Trophoblast cell (in vitro differentiated cells and primary cell): ENCODE data around the gene SENP3.

Source experiments
- DNase-seq, 2 donors: peaks; one replicate each; pipeline ENCODE4 v3.0.0-alpha.2; 2016
- H2AFZ ChIP-seq: 2 replicates; pipeline ENCODE4 v1.6.1; 2013; ENCODE audit warnings: low read length, moderate library complexity, mild to moderate bottlenecking; ENCODE audit not compliant: insufficient read depth, poor library complexity
- H2AK5ac ChIP-seq: 2 replicates; pipeline ENCODE4 v1.6.1; 2013; ENCODE audit warnings: mild to moderate bottlenecking, low read length
- H2BK120ac ChIP-seq: 2 replicates; pipeline ENCODE4 v1.6.1; 2013; ENCODE audit warnings: low read length, mild to moderate bottlenecking, moderate library complexity; ENCODE audit not compliant: insufficient read depth, poor library complexity
- H2BK12ac ChIP-seq: 2 replicates; pipeline ENCODE4 v1.6.1; 2013; ENCODE audit warnings: mild to moderate bottlenecking, low read length, moderate library complexity
- H2BK5ac ChIP-seq: 2 replicates; pipeline ENCODE4 v1.6.1; 2013; ENCODE audit warnings: low read length, low read depth, moderate library complexity, mild to moderate bottlenecking; ENCODE audit not compliant: poor library complexity
- H3K14ac ChIP-seq: 2 replicates; pipeline ENCODE4 v1.6.1; 2013; ENCODE audit warnings: mild to moderate bottlenecking, low read length
- H3K18ac ChIP-seq: 2 replicates; pipeline ENCODE4 v1.6.1; 2013; ENCODE audit warnings: mild to moderate bottlenecking, low read length
- H3K23ac ChIP-seq: 2 replicates; pipeline ENCODE4 v1.6.1; 2013; ENCODE audit warnings: low read length
- H3K27ac ChIP-seq: 2 replicates; pipeline ENCODE4 v1.5.1; 2013; ENCODE audit warnings: low read depth, mild to moderate bottlenecking, inconsistent platforms, low read length, moderate library complexity
- H3K27me3 ChIP-seq: 2 replicates; pipeline ENCODE4 v1.6.1; 2013; ENCODE audit warnings: inconsistent platforms, mild to moderate bottlenecking, low read length, moderate library complexity; ENCODE audit not compliant: insufficient read depth
- H3K36me3 ChIP-seq, 2 experiments: 1 replicate in 1 of 2; 2 replicates in 1 of 2; pipeline ENCODE4 v1.6.1; 2013; ENCODE audit warnings: low read length in 2 of 2, mild to moderate bottlenecking in 2 of 2, moderate library complexity in 1 of 2; ENCODE audit not compliant: insufficient read depth in 2 of 2, control insufficient read depth in 1 of 2
- H3K4ac ChIP-seq: 2 replicates; pipeline ENCODE4 v1.6.1; 2013; ENCODE audit warnings: low read depth, mild to moderate bottlenecking, low read length, moderate library complexity
- H3K4me1 ChIP-seq, 2 experiments: 1 replicate in 1 of 2; 2 replicates in 1 of 2; pipeline ENCODE4 v1.6.1; 2013; ENCODE audit warnings: low read length in 2 of 2, mild to moderate bottlenecking in 2 of 2, moderate library complexity in 1 of 2; ENCODE audit not compliant: insufficient read depth in 2 of 2, control insufficient read depth in 1 of 2
- H3K4me2 ChIP-seq: 2 replicates; pipeline ENCODE4 v1.6.1; 2013; ENCODE audit warnings: inconsistent platforms, mild to moderate bottlenecking, low read length, moderate library complexity
- H3K4me3 ChIP-seq: 2 replicates; pipeline ENCODE4 v1.5.1; 2013; ENCODE audit warnings: mild to moderate bottlenecking, low read depth, low read length, inconsistent platforms
- H3K79me1 ChIP-seq: one replicate; pipeline ENCODE4 v1.6.1; 2013; ENCODE audit warnings: low read length
- H3K79me2 ChIP-seq: 2 replicates; pipeline ENCODE4 v1.6.1; 2013; ENCODE audit warnings: low read length, mild to moderate bottlenecking; ENCODE audit not compliant: control insufficient read depth, insufficient read depth, poor library complexity
- H3K9ac ChIP-seq: 2 replicates; pipeline ENCODE4 v1.6.1; 2013; ENCODE audit warnings: mild to moderate bottlenecking, low read length
- H3K9me3 ChIP-seq: 2 replicates; pipeline ENCODE4 v1.6.1; 2013; ENCODE audit warnings: low read depth, mild to moderate bottlenecking, control low read depth, inconsistent platforms, low read length; ENCODE audit not compliant: insufficient read depth
- H4K12ac ChIP-seq: 2 replicates; pipeline ENCODE4 v1.6.1; 2013; ENCODE audit warnings: low read depth, mild to moderate bottlenecking, low read length, moderate library complexity
- H4K8ac ChIP-seq: 2 replicates; pipeline ENCODE4 v1.6.1; 2013; ENCODE audit warnings: low read depth, mild to moderate bottlenecking, low read length, moderate library complexity
- H4K91ac ChIP-seq: one replicate; pipeline ENCODE4 v1.6.1; 2013; ENCODE audit warnings: low read depth, mild to moderate bottlenecking, low read length, moderate library complexity
- WGBS: extraction: QIAGEN DNeasy Blood & Tissue Kit; methylation state at CpG from one replicate; pipeline ENCODE4 v1.1.7; 2013; ENCODE audit warnings: missing lambda C conversion rate; ENCODE audit not compliant: insufficient read length, insufficient coverage; ENCODE audit errors: extremely low coverage; 5-methylcytosine and 5-hydroxymethylcytosine counted together

Gene SENP3

DNA sequence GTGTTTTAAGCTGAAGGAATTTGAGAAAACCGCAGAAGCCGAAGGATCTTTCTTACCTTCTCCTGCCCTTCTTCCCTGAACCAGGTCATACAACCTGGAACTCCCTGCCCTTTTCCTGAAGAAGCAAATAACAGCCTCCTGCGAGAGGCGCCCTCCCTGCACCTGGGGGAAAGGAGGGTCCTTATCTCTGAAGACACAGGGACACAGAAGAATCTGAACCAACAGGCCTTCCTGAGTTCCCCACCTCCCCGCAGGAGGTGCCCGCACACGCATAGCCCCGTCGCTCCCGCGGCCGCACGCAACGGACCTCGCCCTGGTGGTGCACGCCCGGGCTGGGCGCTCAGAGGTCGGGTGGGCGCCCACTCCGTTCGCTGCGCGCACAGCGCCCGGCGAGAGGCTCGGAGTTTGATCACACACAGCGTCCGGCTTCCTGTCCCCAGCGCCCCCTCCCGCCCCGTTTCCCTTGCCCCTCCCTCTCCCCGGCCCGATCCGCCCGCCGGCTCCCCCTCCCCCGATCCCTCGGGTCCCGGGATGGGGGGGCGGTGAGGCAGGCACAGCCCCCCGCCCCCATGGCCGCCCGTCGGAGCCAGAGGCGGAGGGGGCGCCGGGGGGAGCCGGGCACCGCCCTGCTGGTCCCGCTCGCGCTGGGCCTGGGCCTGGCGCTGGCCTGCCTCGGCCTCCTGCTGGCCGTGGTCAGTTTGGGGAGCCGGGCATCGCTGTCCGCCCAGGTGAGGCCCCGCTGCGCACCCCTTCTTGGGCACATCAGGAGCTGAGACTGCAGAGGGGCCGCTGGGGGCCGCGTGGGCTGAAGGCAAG, 12.9 kb upstream of the SENP3 start, which contains the start of gene TNFSF12:
Gene TNFSF12, plus strand, starts transcription at position 474 of the 816 bp plus-strand sequence. Its CDS starts 96 bp downstream, at position 570.
- Histone ChIP-seq H2BK12ac (no peak within 1 kb of the TSS), H2AK5ac (no peak within 1 kb of the TSS), H3K27ac (no peak within 1 kb of the TSS), H3K9ac (peak within 1 kb of the TSS; percentile 65), H3K4ac (peak within 1 kb of the TSS; percentile 16), H3K4me3 (peak within 1 kb of the TSS; percentile 79), H4K91ac (peak within 1 kb of the TSS; percentile 72), H3K18ac (peak within 1 kb of the TSS; percentile 74), H4K8ac (peak within 1 kb of the TSS; percentile 87), H3K79me1 (peaks cover 6% of the 10 kb centered on the region), H3K23ac (no peak within 1 kb of the TSS), H3K9me3 (no peaks in the 10 kb centered on the region), H2BK120ac (no peak within 1 kb of the TSS), H3K4me1 (peaks cover 6 to 10% of the 10 kb centered on the region in 2 experiments), H3K4me2 (peak within 1 kb of the TSS; percentile 99), H3K27me3 (no peaks in the 10 kb centered on the region), H2BK5ac (no peak within 1 kb of the TSS), H3K14ac (peak within 1 kb of the TSS; percentile 96), H3K79me2 (no peaks in the 10 kb centered on the region), H4K12ac (peak within 1 kb of the TSS; percentile 90), H3K36me3 (no peaks in the 10 kb centered on the region), H2AFZ (peak within 1 kb of the TSS; percentile 87)
- WGBS = no CpG with 5 or more reads among the region's 65 CpGs
- peak in 1 of 2 donors; percentile 44 for DNase-seq

DNA sequence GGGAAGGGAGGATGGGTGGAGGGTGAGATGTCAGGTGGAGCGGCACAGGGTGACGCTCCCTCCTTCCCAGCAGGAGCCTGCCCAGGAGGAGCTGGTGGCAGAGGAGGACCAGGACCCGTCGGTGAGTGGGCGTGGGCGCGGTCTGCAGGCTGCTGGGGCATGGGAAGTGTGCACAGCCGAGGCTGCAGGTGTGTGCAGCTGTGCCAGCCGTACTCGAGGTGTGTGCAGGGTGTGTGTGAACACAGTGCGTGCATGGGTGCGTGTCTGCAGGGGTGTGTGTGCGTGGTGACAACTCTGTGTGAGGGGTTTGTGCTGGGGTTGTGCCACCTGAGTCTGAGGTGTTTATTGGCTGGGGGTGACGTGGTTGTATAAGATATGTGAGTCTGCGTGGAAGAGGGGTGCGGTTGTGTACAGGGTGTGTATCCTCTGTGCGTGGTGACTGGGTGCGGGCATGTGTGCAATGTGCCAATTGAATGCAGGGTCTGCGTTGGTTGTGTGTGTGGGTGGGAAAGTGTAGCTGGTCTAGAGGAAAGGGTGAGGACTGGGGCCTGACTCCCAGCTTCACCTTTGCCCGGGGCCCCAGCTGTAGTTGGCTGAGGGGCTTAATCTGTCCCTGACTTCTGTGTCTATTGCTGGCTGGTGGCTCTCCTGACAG, 12.2 kb upstream of the SENP3 start:
- Histone ChIP-seq H3K4me1 (peaks cover 6 to 10% of the 10 kb centered on the region in 2 experiments), H2AFZ (peak overlapping the region; percentile 33), H3K4me3 (no peak overlapping the region), H4K8ac (peak overlapping the region; percentile 56), H3K23ac (no peak overlapping the region), H3K27me3 (no peaks in the 10 kb centered on the region), H2BK5ac (no peak overlapping the region), H3K4ac (no peak overlapping the region), H4K91ac (no peak overlapping the region), H2BK12ac (no peak overlapping the region), H2AK5ac (no peak overlapping the region), H3K79me1 (peaks cover 6% of the 10 kb centered on the region), H3K9ac (no peak overlapping the region), H3K79me2 (no peaks in the 10 kb centered on the region), H3K9me3 (no peaks in the 10 kb centered on the region), H2BK120ac (no peak overlapping the region), H3K4me2 (peak overlapping the region; percentile 99), H3K36me3 (no peaks in the 10 kb centered on the region), H3K14ac (no peak overlapping the region), H3K18ac (no peak overlapping the region), H3K27ac (no peak overlapping the region), H4K12ac (peak overlapping the region; percentile 56)
- no peak for DNase-seq
- WGBS = no CpG with 5 or more reads among the region's 20 CpGs

GRCh38 chr17:7550344-7550743, 11.4 kb upstream of the SENP3 start:
- no CpG with 5 or more reads among the region's 6 CpGs for WGBS
- no peak overlapping the region for H2BK12ac ChIP-seq
- no peaks in the 10 kb centered on the region for H3K36me3 ChIP-seq
- H3K4ac ChIP-seq = no peak overlapping the region
- peaks cover 6% of the 10 kb centered on the region for H3K79me1 ChIP-seq
- H3K9ac ChIP-seq = no peak overlapping the region
- H2BK5ac ChIP-seq = no peak overlapping the region
- DNase-seq = no peak
- H3K4me3 ChIP-seq = no peak overlapping the region
- H3K14ac ChIP-seq = no peak overlapping the region
- H2BK120ac ChIP-seq = no peak overlapping the region
- no peaks in the 10 kb centered on the region for H3K27me3 ChIP-seq
- H2AK5ac ChIP-seq = no peak overlapping the region
- H4K91ac ChIP-seq = no peak overlapping the region
- no peak overlapping the region for H2AFZ ChIP-seq
- H3K4me1 ChIP-seq = peaks cover 6 to 10% of the 10 kb centered on the region in 2 experiments
- H3K27ac ChIP-seq = no peak overlapping the region
- H3K79me2 ChIP-seq = no peaks in the 10 kb centered on the region
- no peaks in the 10 kb centered on the region for H3K9me3 ChIP-seq
- no peak overlapping the region for H4K8ac ChIP-seq
- no peak overlapping the region for H3K18ac ChIP-seq
- no peak overlapping the region for H3K4me2 ChIP-seq
- no peak overlapping the region for H4K12ac ChIP-seq
- H3K23ac ChIP-seq = no peak overlapping the region

GRCh38 chr17:7551396-7551795, 10.3 kb upstream of the SENP3 start:
- Histone ChIP-seq H3K9me3 (no peaks in the 10 kb centered on the region), H3K9ac (no peak overlapping the region), H2AK5ac (no peak overlapping the region), H3K27me3 (no peaks in the 10 kb centered on the region), H2BK120ac (no peak overlapping the region), H2BK12ac (no peak overlapping the region), H3K79me1 (peaks cover 6% of the 10 kb centered on the region), H2AFZ (no peak overlapping the region), H3K36me3 (no peaks in the 10 kb centered on the region), H3K4ac (no peak overlapping the region), H4K12ac (no peak overlapping the region), H2BK5ac (no peak overlapping the region), H4K8ac (no peak overlapping the region), H4K91ac (no peak overlapping the region), H3K4me1 (peaks cover 6 to 10% of the 10 kb centered on the region in 2 experiments), H3K23ac (no peak overlapping the region), H3K4me2 (no peak overlapping the region), H3K79me2 (no peaks in the 10 kb centered on the region), H3K14ac (no peak overlapping the region), H3K18ac (no peak overlapping the region), H3K4me3 (peak overlapping the region; percentile 23), H3K27ac (no peak overlapping the region)
- WGBS = no CpG with 5 or more reads among the region's 4 CpGs
- no peak for DNase-seq
